Uterus (tissue), 4 donors: ENCODE results near the gene GTF2A1. TPM values are rescaled to one million over a fixed set of nuclear protein-coding genes. Genes with fewer than 3 reads are reported as not detected.

Experiments used
- DNase-seq, 2 donors: peaks; one replicate each; pipeline ENCODE4 v3.0.0-alpha.2; 2019 to 2020
- H3K27ac ChIP-seq, 2 donors: fragments of 200-600 bp; sonication (generic); 1 replicate in 1 of 2; 2 replicates in 1 of 2; pipeline ENCODE4 v1.5.1; 2016 to 2018
- H3K27me3 ChIP-seq, 2 donors: fragments of 200-600 bp; sonication (generic); one replicate each; pipeline ENCODE4 v1.5.1; 2018 to 2019; ENCODE audit warnings: control low read depth in 1 of 2
- H3K36me3 ChIP-seq, 2 donors: fragments of 200-600 bp; sonication (generic); one replicate each; pipeline ENCODE4 v1.5.1; 2019; ENCODE audit warnings: control low read depth in 1 of 2
- H3K4me1 ChIP-seq, 2 donors: fragments of 200-600 bp; sonication (generic); one replicate each; pipeline ENCODE4 v1.5.1; 2018 to 2019; ENCODE audit warnings: control low read depth in 1 of 2
- H3K4me3 ChIP-seq, 2 donors: fragments of 200-600 bp; sonication (generic); 1 replicate in 1 of 2; 2 replicates in 1 of 2; pipeline ENCODE4 v1.5.1; 2018 to 2019; ENCODE audit warnings: mild to moderate bottlenecking in 1 of 2
- H3K9me3 ChIP-seq, 2 donors: fragments of 200-600 bp; sonication (generic); one replicate each; pipeline ENCODE4 v1.5.1; 2019; ENCODE audit warnings: control low read depth in 1 of 2
- POLR2A ChIP-seq, 2 donors: fragments of 450-650 bp; IDR thresholded peaks; one replicate each; pipeline ENCODE4 v1.6.1; 2016; ENCODE audit warnings: antibody characterized with exemption in 2 of 2, mild to moderate bottlenecking in 1 of 2, moderate library complexity in 1 of 2
- intact Hi-C: fragments of 100-400 bp; cut with DNase I; formaldehyde crosslinking; loops from one replicate; pipeline ENCODE4 v1.15.1; 2023; ENCODE audit warnings: low total_unique reads
- total RNA-seq, 4 donors: library from RNA; depleted of rRNA in 3 of 4; stranded (reverse); fragments of >200 nt in 3 of 4; gene quantifications; one replicate each; pipeline versions ENCODE4 v1.1.0 to v1.2.4, GENCODE V29; 2014 to 2023
- TF ChIP-seq, protein P1 (sequence below), 4 experiments: fragments of 200-600 bp in 2 of 4; fragments of 450-650 bp in 2 of 4; sonication (generic) in 2 of 4; IDR thresholded peaks; one replicate each; pipeline ENCODE4 v1.5.1; 2016 to 2019; ENCODE audit warnings: antibody characterized with exemption in 4 of 4, mild to moderate bottlenecking in 2 of 4, moderate library complexity in 1 of 4
- donor health status: DM: yes; HTN: yes; CAD: no.

GTF2A1 gene
- total RNA-seq, 4 donors from 2014 or later = 28.2 to 52.4 (median 35.9) TPM

DNA sequence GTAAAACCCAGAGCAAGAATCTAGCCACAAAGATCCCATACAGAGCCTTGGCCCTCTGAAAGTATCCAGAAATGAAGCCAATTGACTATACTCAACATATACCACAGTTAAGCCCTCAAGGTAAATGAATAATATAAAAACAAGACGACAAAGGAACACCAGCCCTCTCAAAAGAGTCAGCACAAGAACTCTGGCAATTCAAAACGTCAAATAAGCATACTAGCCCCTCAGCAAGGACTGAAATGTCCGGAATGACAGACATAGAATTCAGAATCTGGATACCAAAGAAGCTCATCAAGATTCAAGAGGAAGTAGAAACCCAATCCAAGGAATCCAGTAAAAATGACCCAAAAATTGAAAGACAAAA is 49.9 kb downstream of the GTF2A1 start:
- no peaks in the 10 kb centered on the region for H3K36me3 ChIP-seq
- H3K4me1 ChIP-seq = no peaks in the 10 kb centered on the region
- no peak for DNase-seq
- intact Hi-C loops = no loop called here
- no peak overlapping the region for H3K4me3 ChIP-seq
- H3K27me3 ChIP-seq = no peaks in the 10 kb centered on the region
- H3K9me3 ChIP-seq = no peaks in the 10 kb centered on the region
- peak overlapping the region; percentile 94 to 96 for H3K27ac ChIP-seq
- TF ChIP-seq POLR2A (IDR thresholded peaks at IDR 0.05) = no peak
- TF ChIP-seq, protein P1, sequence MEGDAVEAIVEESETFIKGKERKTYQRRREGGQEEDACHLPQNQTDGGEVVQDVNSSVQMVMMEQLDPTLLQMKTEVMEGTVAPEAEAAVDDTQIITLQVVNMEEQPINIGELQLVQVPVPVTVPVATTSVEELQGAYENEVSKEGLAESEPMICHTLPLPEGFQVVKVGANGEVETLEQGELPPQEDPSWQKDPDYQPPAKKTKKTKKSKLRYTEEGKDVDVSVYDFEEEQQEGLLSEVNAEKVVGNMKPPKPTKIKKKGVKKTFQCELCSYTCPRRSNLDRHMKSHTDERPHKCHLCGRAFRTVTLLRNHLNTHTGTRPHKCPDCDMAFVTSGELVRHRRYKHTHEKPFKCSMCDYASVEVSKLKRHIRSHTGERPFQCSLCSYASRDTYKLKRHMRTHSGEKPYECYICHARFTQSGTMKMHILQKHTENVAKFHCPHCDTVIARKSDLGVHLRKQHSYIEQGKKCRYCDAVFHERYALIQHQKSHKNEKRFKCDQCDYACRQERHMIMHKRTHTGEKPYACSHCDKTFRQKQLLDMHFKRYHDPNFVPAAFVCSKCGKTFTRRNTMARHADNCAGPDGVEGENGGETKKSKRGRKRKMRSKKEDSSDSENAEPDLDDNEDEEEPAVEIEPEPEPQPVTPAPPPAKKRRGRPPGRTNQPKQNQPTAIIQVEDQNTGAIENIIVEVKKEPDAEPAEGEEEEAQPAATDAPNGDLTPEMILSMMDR (IDR thresholded peaks at IDR 0.05) = no peak

DNA sequence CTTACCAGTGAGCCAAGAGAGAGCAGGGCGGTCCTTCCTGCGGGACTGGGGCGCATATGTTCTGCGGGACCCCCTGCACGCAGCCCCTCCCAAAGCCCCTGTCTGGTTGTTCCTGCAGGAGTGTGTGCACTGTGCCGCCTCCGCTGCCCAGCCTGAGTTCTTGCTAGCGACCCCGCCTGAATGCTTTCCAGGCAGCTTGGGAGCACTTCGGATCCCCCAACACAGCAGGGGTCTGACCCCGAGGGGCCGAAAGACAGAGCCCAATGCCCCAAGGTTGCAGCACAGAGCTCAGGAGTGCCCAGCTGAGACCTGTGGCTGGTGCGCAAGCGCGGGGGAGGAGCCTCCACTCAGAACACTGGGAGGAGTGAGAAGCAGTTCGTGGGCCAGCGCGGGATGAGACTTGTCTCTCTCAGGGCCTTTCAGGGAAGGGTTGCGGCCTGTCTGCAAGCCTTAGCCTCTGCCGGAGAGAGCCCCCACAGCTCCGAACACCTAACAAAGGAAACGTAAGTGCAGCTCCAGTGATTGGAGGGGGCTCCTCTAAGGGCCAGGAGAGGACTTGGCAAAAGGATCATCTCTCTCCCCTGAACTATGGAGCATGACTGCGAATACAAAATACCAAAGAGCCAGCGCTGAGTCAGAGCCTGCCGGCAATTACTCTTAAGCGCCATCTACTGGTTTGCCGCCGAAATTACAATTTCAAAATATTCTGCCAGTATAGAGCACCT is 50.5 kb downstream of the GTF2A1 start:
- TF ChIP-seq, protein P1 (IDR thresholded peaks at IDR 0.05) = peak; percentile 80 to 90 (median 86)
- peak; percentile 55 to 70 for TF ChIP-seq POLR2A (IDR thresholded peaks at IDR 0.05)
- peak overlapping the region; percentile 64 to 75 for H3K4me3 ChIP-seq
- H3K27me3 ChIP-seq = no peaks in the 10 kb centered on the region
- H3K27ac ChIP-seq = peak overlapping the region; percentile 94 to 96
- intact Hi-C loops = no loop called here
- no peaks in the 10 kb centered on the region for H3K4me1 ChIP-seq
- H3K36me3 ChIP-seq = no peaks in the 10 kb centered on the region
- peak; percentile 89 to 94 for DNase-seq
- no peaks in the 10 kb centered on the region for H3K9me3 ChIP-seq

- Histone ChIP-seq H3K27me3 (no peaks in the 10 kb centered on the region), H3K27ac (peak overlapping the region; percentile 94 to 96), H3K9me3 (no peaks in the 10 kb centered on the region), H3K36me3 (no peaks in the 10 kb centered on the region), H3K4me3 (peak overlapping the region; percentile 64 to 75), H3K4me1 (no peaks in the 10 kb centered on the region)
- intact Hi-C loops = no loop called here
- TF ChIP-seq, protein P1 (IDR thresholded peaks at IDR 0.05) = no peak
- no peak for TF ChIP-seq POLR2A (IDR thresholded peaks at IDR 0.05)
- DNase-seq = peak; percentile 49 to 52
Observed at GRCh38 chr14:81169711-81170103, 51.1 kb downstream of the GTF2A1 start.

DNA sequence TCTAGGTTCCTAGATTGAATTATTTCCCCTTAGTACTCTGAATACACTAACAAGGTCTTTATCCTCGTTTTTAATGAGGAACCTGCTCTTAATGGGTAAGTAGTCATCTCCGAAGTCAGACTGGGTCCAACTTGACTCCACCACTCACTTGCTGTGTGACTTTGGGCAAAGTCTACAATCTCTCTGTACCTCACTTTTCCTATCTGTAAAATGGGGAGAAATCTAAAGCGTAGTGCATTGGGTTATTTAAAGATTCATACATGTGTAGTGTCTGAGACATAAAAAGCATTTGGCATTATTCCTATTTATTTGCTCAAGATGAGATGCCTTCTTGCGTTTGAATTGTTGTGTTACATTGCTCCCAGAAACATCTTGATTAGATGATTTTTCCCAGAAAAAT is 51.5 kb downstream of the GTF2A1 start:
- Histone ChIP-seq H3K4me1 (no peaks in the 10 kb centered on the region), H3K4me3 (peak overlapping the region in 1 of 2 donors; percentile 75), H3K27me3 (no peaks in the 10 kb centered on the region), H3K27ac (peak overlapping the region; percentile 94 to 96), H3K9me3 (no peaks in the 10 kb centered on the region), H3K36me3 (no peaks in the 10 kb centered on the region)
- DNase-seq = no peak
- intact Hi-C loops = no loop called here
- no peak for TF ChIP-seq POLR2A (IDR thresholded peaks at IDR 0.05)
- TF ChIP-seq, protein P1 (IDR thresholded peaks at IDR 0.05) = no peak

- no peaks in the 10 kb centered on the region for H3K4me1 ChIP-seq
- intact Hi-C loops = no loop called here
- H3K27ac ChIP-seq = no peak overlapping the region
- H3K9me3 ChIP-seq = no peaks in the 10 kb centered on the region
- no peak for DNase-seq
- no peak overlapping the region for H3K4me3 ChIP-seq
- H3K27me3 ChIP-seq = no peaks in the 10 kb centered on the region
- H3K36me3 ChIP-seq = no peaks in the 10 kb centered on the region
- TF ChIP-seq, protein P1 (IDR thresholded peaks at IDR 0.05) = no peak
- TF ChIP-seq POLR2A (IDR thresholded peaks at IDR 0.05) = no peak
Observed at GRCh38 chr14:81166121-81166520, 54.6 kb downstream of the GTF2A1 start.
